Measurements from ENCODE around the gene HTR3D. TPM values are rescaled to one million over a fixed set of nuclear protein-coding genes. Genes with fewer than 3 reads are reported as not detected.

Gene HTR3D
- total and polyA plus RNA-seq, 12 donors: not detected

GRCh38 chr3:183984749-183985729, 46.5 kb upstream of the HTR3D start:
- intact Hi-C loops (cut with DNase I): no loop called here
- Histone ChIP-seq H3K27me3 (no peaks in the 10 kb centered on the region), H3K27ac (no peak overlapping the region), H3K4me3 (no peak overlapping the region), H3K36me3 (replicated peaks in 1 of 2) (peaks cover 0 to 59% of the 10 kb centered on the region in 2 donors), H3K9me3 (replicated peaks in 1 of 3) (no peaks in the 10 kb centered on the region), H3K4me1 (replicated peaks in 1 of 2) (no peaks in the 10 kb centered on the region)
- WGBS, 4 donors: 83 to 90% (median 87%) methylated on average over 11 of the region's 11 CpGs
- peak in 1 of 7 donors; percentile 43 for DNase-seq
- TF ChIP-seq POLR2A (IDR thresholded peaks at IDR 0.05): no peak
- TF ChIP-seq, protein P1, sequence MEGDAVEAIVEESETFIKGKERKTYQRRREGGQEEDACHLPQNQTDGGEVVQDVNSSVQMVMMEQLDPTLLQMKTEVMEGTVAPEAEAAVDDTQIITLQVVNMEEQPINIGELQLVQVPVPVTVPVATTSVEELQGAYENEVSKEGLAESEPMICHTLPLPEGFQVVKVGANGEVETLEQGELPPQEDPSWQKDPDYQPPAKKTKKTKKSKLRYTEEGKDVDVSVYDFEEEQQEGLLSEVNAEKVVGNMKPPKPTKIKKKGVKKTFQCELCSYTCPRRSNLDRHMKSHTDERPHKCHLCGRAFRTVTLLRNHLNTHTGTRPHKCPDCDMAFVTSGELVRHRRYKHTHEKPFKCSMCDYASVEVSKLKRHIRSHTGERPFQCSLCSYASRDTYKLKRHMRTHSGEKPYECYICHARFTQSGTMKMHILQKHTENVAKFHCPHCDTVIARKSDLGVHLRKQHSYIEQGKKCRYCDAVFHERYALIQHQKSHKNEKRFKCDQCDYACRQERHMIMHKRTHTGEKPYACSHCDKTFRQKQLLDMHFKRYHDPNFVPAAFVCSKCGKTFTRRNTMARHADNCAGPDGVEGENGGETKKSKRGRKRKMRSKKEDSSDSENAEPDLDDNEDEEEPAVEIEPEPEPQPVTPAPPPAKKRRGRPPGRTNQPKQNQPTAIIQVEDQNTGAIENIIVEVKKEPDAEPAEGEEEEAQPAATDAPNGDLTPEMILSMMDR (IDR thresholded peaks at IDR 0.05): no peak

GRCh38 chr3:183987000-183987600, 44.4 kb upstream of the HTR3D start:
- no peaks in the 10 kb centered on the region for H3K27me3 ChIP-seq
- 76 to 91% (median 89%) methylated on average over 11 of the region's 11 CpGs for WGBS, 4 donors
- no peaks in the 10 kb centered on the region for H3K4me1 ChIP-seq (replicated peaks in 1 of 2)
- no peak for TF ChIP-seq POLR2A (IDR thresholded peaks at IDR 0.05)
- TF ChIP-seq, protein P1 (IDR thresholded peaks at IDR 0.05): no peak
- no peaks in the 10 kb centered on the region for H3K9me3 ChIP-seq (replicated peaks in 1 of 3)
- intact Hi-C loops (cut with DNase I): no loop called here
- no peak overlapping the region for H3K27ac ChIP-seq
- peaks cover 0 to 56% of the 10 kb centered on the region in 2 donors for H3K36me3 ChIP-seq (replicated peaks in 1 of 2)
- no peak overlapping the region for H3K4me3 ChIP-seq
- DNase-seq: peak in 1 of 7 donors; percentile 48

DNA sequence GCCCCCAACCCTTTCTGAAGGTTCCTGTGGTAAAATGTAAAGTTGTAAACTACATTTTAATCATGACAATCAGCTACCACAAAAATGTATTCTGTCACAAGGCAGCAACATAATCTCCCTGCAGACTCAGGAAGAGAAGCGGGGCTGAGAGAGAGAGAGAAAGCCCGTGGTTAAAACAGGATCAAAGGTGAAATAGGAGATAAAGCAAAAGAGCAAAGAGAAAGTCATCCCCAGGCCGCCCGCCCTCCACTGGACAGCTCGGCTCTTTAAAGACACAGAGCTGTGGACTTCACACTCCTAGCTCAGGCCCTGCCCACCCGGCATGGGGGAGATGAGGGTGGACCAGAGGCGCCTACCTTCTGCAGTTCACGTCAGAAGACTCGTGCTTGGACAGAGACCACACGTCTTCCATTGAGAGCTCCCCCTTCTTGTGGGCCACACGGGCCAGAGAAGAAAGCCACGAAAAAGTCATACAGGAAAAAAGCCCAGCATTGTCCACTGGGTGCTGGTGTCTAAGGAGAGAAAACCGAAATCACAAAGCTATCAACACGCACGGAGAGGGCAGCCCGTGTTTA, 43.2 kb upstream of the HTR3D start:
- intact Hi-C loops (cut with DNase I): no loop called here
- no peak overlapping the region for H3K4me3 ChIP-seq
- WGBS, 4 donors: 89 to 93% (median 90%) methylated on average over 16 of the region's 16 CpGs
- DNase-seq: no peak
- no peaks in the 10 kb centered on the region for H3K27me3 ChIP-seq
- H3K36me3 ChIP-seq (replicated peaks in 1 of 2): peaks cover 0 to 46% of the 10 kb centered on the region in 2 donors
- H3K9me3 ChIP-seq (replicated peaks in 1 of 3): no peaks in the 10 kb centered on the region
- H3K4me1 ChIP-seq (replicated peaks in 1 of 2): no peaks in the 10 kb centered on the region
- H3K27ac ChIP-seq: no peak overlapping the region
- TF ChIP-seq, protein P1 (IDR thresholded peaks at IDR 0.05): no peak
- TF ChIP-seq POLR2A (IDR thresholded peaks at IDR 0.05): no peak

DNA sequence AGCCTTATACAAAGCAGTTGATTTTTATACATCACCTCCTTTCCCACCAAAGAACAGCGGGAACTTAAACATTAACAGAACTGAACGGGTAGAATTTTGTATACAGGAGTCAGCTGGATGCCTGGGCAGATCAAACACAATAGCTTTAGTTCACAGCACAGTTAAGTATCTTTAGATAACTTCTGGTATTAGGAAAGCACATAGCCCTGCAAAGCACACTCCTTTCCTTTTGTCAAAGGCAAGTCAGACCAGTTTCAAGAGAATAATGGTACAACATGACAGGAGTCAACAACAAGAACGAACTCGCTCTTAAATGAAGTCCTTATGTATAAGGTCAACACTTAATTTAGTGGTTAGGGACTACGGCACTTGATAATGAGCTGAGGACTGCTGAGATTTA, 40.1 kb upstream of the HTR3D start:
- no peak overlapping the region for H3K27ac ChIP-seq
- DNase-seq: no peak
- H3K36me3 ChIP-seq (replicated peaks in 1 of 2): peaks cover 0 to 23% of the 10 kb centered on the region in 2 donors
- TF ChIP-seq, protein P1 (IDR thresholded peaks at IDR 0.05): no peak
- TF ChIP-seq POLR2A (IDR thresholded peaks at IDR 0.05): no peak
- no peaks in the 10 kb centered on the region for H3K9me3 ChIP-seq (replicated peaks in 1 of 3)
- no peaks in the 10 kb centered on the region for H3K4me1 ChIP-seq (replicated peaks in 1 of 2)
- 89 to 94% (median 93%) methylated on average over 5 of the region's 5 CpGs for WGBS, 4 donors
- H3K27me3 ChIP-seq: no peaks in the 10 kb centered on the region
- intact Hi-C loops (cut with DNase I): no loop called here
- H3K4me3 ChIP-seq: no peak overlapping the region

Measured in adrenal gland (tissue), 12 donors.